ENCODE measurements around the gene DYNLT5. TPM values are rescaled to one million over a fixed set of nuclear protein-coding genes. Genes with fewer than 3 reads are reported as not detected.
"Not testable (repeated sequence)": the region's sequence is repeated elsewhere in the genome, so short reads cannot be mapped to it uniquely, and the experiment has no call there.

Gene DYNLT5
- total and polyA plus RNA-seq, 4 donors: 0.23 to 10.3 (median 3.3) TPM; not detected in 1

DNA sequence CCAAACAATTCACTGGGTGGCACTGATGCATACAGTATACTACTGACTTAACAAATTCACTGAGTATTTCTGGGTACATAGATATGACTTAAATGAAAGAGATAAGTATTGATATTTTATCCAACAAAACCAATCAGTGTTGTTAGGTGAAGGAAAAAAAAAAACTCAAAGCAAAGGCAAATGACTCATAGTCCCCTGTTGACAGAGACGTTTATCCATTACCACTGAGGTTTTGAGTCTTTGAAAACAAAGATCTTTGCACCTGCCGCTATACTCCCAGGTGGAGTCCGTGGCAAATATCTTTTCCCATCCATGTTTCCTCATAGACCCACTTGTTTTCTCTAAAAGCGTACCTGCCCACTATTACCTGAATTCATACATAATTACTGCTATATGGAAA lies 18.4 kb downstream of the DYNLT5 start:
- WGBS, 2 donors: 88 to 91% methylated on average over 4 of the region's 4 CpGs
- Histone ChIP-seq H3K27ac (ENCODE audit: low read depth in 1 of 2, low read length in 2 of 2) (no peak overlapping the region), H3K4me1 (ENCODE audit: control insufficient read depth in 1 of 2, insufficient read depth in 2 of 2, low read length in 2 of 2) (no peaks in the 10 kb centered on the region), H3K27me3 (ENCODE audit: control insufficient read depth in 1 of 2, insufficient read depth in 2 of 2, low read length in 1 of 2) (peaks cover 0 to 2% of the 10 kb centered on the region in 2 donors), H3K36me3 (ENCODE audit: control insufficient read depth in 1 of 2, insufficient read depth in 2 of 2, low read length in 1 of 2) (no peaks in the 10 kb centered on the region), H3K9me3 (ENCODE audit: control insufficient read depth, low read length) (no peaks in the 10 kb centered on the region), H3K4me3 (ENCODE audit: low read length in 2 of 2) (no peak overlapping the region)
- ATAC-seq (ENCODE audit: low FRiP score) (no peak), DNase-seq (no peak)
- intact Hi-C loops (cut with DNase I): no loop called here

DNA sequence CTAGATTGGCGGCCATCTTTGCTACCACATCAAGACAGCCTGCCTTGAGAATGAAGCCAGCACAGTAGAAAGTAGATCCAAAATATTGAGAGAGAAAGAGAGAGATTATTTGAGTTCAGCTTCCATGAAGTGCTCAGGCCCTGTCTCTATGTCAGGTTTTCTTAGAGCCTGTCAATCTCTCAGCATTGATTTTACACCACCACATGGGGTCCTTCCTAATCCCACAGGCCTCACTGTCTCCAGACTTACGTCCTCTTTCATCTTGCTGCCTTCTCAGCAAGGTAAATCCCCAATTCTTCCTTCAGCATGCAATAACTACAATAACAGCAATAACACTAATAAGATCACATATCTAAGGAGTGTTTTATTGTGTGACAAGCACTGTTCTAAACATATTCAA lies 21.0 kb downstream of the DYNLT5 start:
- H3K4me1 ChIP-seq (ENCODE audit: control insufficient read depth in 1 of 2, insufficient read depth in 2 of 2, low read length in 2 of 2): no peaks in the 10 kb centered on the region
- H3K27me3 ChIP-seq (ENCODE audit: control insufficient read depth in 1 of 2, insufficient read depth in 2 of 2, low read length in 1 of 2): peaks cover 0 to 2% of the 10 kb centered on the region in 2 donors
- no peaks in the 10 kb centered on the region for H3K9me3 ChIP-seq (ENCODE audit: control insufficient read depth, low read length)
- no peak overlapping the region for H3K4me3 ChIP-seq (ENCODE audit: low read length in 2 of 2)
- H3K36me3 ChIP-seq (ENCODE audit: control insufficient read depth in 1 of 2, insufficient read depth in 2 of 2, low read length in 1 of 2): no peaks in the 10 kb centered on the region
- H3K27ac ChIP-seq (ENCODE audit: low read depth in 1 of 2, low read length in 2 of 2): no peak overlapping the region
- ATAC-seq (ENCODE audit: low FRiP score): no peak
- intact Hi-C loops (cut with DNase I): no loop called here
- WGBS, 2 donors: 95 to 96% methylated on average over 2 of the region's 2 CpGs
- no peak for DNase-seq

DNA sequence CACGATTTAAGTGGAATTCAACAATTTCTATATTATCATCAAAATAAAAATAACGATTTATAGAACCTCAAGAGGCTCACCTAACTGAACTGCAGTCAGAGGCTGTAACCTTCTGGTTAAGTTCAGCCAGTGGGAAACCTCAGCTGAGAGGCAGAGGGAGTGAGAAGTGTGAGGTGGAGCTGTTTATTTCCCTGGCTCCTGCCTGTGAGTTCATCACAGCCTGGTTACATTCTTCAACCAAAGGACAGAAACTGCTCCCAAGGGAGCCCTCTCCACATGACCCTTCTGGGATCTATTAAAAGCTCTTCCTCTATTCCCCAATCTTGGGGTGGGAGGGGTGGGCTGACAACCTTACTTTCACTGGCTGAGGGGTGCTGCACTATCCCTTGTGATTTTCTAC lies 22.2 kb downstream of the DYNLT5 start:
- peaks cover 0 to 2% of the 10 kb centered on the region in 2 donors for H3K27me3 ChIP-seq (ENCODE audit: control insufficient read depth in 1 of 2, insufficient read depth in 2 of 2, low read length in 1 of 2)
- H3K36me3 ChIP-seq (ENCODE audit: control insufficient read depth in 1 of 2, insufficient read depth in 2 of 2, low read length in 1 of 2): no peaks in the 10 kb centered on the region
- H3K27ac ChIP-seq (ENCODE audit: low read depth in 1 of 2, low read length in 2 of 2): no peak overlapping the region
- no peaks in the 10 kb centered on the region for H3K9me3 ChIP-seq (ENCODE audit: control insufficient read depth, low read length)
- WGBS, 2 donors: 64 to 69% methylated on average over 2 of the region's 2 CpGs
- no peak for DNase-seq
- H3K4me1 ChIP-seq (ENCODE audit: control insufficient read depth in 1 of 2, insufficient read depth in 2 of 2, low read length in 2 of 2): no peaks in the 10 kb centered on the region
- intact Hi-C loops (cut with DNase I): no loop called here
- no peak for ATAC-seq (ENCODE audit: low FRiP score)
- no peak overlapping the region for H3K4me3 ChIP-seq (ENCODE audit: low read length in 2 of 2)

DNA sequence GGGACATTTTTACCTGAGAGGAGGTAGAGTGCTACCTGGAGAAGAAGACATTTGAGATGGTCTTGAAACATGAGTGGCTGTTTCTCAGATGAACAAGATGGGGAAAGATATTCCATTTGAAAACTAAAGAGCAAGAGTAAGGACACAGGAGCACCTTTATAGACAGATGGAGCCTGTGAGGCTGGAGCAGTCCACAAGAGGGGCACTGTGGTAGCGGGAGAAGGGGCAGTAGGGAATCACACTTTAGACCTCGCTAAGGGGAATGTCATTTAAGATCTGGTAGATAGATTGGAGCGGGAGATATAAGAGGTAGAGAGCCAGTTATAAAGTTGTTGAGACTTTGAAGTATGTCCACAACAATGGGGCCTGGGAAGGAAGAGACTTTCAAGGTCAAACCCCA lies 23.4 kb downstream of the DYNLT5 start:
- WGBS, 2 donors: 89 to 90% methylated on average over 3 of the region's 3 CpGs
- H3K4me1 ChIP-seq (ENCODE audit: control insufficient read depth in 1 of 2, insufficient read depth in 2 of 2, low read length in 2 of 2): no peaks in the 10 kb centered on the region
- no peak for DNase-seq
- H3K27ac ChIP-seq (ENCODE audit: low read depth in 1 of 2, low read length in 2 of 2): no peak overlapping the region
- no peaks in the 10 kb centered on the region for H3K9me3 ChIP-seq (ENCODE audit: control insufficient read depth, low read length)
- no peak overlapping the region for H3K4me3 ChIP-seq (ENCODE audit: low read length in 2 of 2)
- no peak for ATAC-seq (ENCODE audit: low FRiP score)
- no peaks in the 10 kb centered on the region for H3K36me3 ChIP-seq (ENCODE audit: control insufficient read depth in 1 of 2, insufficient read depth in 2 of 2, low read length in 1 of 2)
- intact Hi-C loops (cut with DNase I): no loop called here
- H3K27me3 ChIP-seq (ENCODE audit: control insufficient read depth in 1 of 2, insufficient read depth in 2 of 2, low read length in 1 of 2): peaks cover 0 to 2% of the 10 kb centered on the region in 2 donors

DNA sequence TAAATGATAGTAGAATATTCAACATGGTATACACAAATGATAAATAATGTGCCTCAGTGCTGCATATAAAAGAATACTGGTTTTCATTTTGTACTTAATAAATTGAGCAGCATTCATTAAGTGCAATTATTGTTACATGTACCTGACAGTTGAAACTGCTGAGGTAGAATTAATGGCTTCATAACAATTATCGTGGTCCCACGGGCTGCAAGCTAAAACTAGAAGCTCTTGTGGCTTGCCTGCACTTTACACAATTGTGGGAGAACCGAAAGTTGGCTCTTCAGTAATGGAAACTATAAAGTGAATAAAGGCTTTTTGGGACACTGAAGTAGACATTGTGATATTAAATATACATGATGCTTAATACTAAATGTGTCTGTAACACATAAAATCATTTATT lies 25.6 kb downstream of the DYNLT5 start:
- Histone ChIP-seq H3K27ac (ENCODE audit: low read depth in 1 of 2, low read length in 2 of 2) (no peak overlapping the region), H3K4me3 (ENCODE audit: low read length in 2 of 2) (no peak overlapping the region), H3K4me1 (ENCODE audit: control insufficient read depth in 1 of 2, insufficient read depth in 2 of 2, low read length in 2 of 2) (no peaks in the 10 kb centered on the region), H3K36me3 (ENCODE audit: control insufficient read depth in 1 of 2, insufficient read depth in 2 of 2, low read length in 1 of 2) (no peaks in the 10 kb centered on the region), H3K9me3 (ENCODE audit: control insufficient read depth, low read length) (no peaks in the 10 kb centered on the region), H3K27me3 (ENCODE audit: control insufficient read depth in 1 of 2, insufficient read depth in 2 of 2, low read length in 1 of 2) (peaks cover 0 to 2% of the 10 kb centered on the region in 2 donors)
- intact Hi-C loops (cut with DNase I): no loop called here
- WGBS, 2 donors: 62 to 65% methylated on average over 3 of the region's 3 CpGs
- DNase-seq: no peak
- no peak for ATAC-seq (ENCODE audit: low FRiP score)

DNA sequence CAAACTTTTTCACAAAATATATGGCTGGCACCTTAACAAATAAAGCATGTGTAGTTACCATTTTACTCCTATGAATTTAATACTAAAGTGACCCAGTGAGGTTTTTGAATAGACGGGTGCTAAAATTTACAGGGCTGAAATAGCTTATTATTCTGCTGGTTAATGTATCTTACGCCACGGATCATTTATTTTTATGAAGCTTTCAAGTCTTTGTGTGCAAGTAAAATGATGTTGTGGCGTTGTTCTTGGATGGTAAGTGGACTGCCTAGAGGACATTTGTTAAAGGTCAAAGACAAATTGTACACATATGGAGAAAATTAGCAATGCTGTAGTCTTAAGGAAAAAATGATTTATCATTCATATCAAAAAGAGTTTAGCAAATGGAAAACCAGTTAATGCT lies 26.0 kb downstream of the DYNLT5 start:
- Histone ChIP-seq H3K27me3 (ENCODE audit: control insufficient read depth in 1 of 2, insufficient read depth in 2 of 2, low read length in 1 of 2) (peaks cover 0 to 2% of the 10 kb centered on the region in 2 donors), H3K36me3 (ENCODE audit: control insufficient read depth in 1 of 2, insufficient read depth in 2 of 2, low read length in 1 of 2) (no peaks in the 10 kb centered on the region), H3K9me3 (ENCODE audit: control insufficient read depth, low read length) (no peaks in the 10 kb centered on the region), H3K27ac (ENCODE audit: low read depth in 1 of 2, low read length in 2 of 2) (no peak overlapping the region), H3K4me3 (ENCODE audit: low read length in 2 of 2) (no peak overlapping the region), H3K4me1 (ENCODE audit: control insufficient read depth in 1 of 2, insufficient read depth in 2 of 2, low read length in 2 of 2) (no peaks in the 10 kb centered on the region)
- no peak for ATAC-seq (ENCODE audit: low FRiP score)
- no peak for DNase-seq
- WGBS, 2 donors: 44 to 57% methylated on average over 4 of the region's 4 CpGs
- intact Hi-C loops (cut with DNase I): no loop called here

DNA sequence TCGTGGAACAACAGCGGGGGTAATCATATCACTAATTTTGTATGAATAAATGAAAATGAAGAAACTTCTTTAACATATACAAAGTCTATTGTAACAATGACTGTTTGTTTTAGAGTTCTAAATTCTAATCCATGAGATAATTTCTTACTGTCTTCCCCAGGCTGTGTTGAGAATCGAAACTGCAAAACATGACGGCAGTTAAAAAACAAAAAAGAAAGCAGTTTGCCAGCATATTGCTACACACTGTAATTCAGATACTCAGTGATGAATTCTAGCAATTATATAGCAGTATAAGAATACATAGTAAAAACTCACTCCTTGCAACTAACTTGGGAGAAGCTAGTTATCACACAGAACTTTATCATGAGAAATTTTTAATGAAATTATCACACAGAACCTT lies 26.7 kb downstream of the DYNLT5 start:
- H3K4me3 ChIP-seq (ENCODE audit: low read length in 2 of 2): no peak overlapping the region
- no peak overlapping the region for H3K27ac ChIP-seq (ENCODE audit: low read depth in 1 of 2, low read length in 2 of 2)
- DNase-seq (no peak), ATAC-seq (ENCODE audit: low FRiP score) (no peak)
- intact Hi-C loops (cut with DNase I): no loop called here
- peaks cover 0 to 2% of the 10 kb centered on the region in 2 donors for H3K27me3 ChIP-seq (ENCODE audit: control insufficient read depth in 1 of 2, insufficient read depth in 2 of 2, low read length in 1 of 2)
- 86 to 88% methylated on average over 4 of the region's 4 CpGs for WGBS, 2 donors
- H3K9me3 ChIP-seq (ENCODE audit: control insufficient read depth, low read length): no peaks in the 10 kb centered on the region
- no peaks in the 10 kb centered on the region for H3K4me1 ChIP-seq (ENCODE audit: control insufficient read depth in 1 of 2, insufficient read depth in 2 of 2, low read length in 2 of 2)
- H3K36me3 ChIP-seq (ENCODE audit: control insufficient read depth in 1 of 2, insufficient read depth in 2 of 2, low read length in 1 of 2): no peaks in the 10 kb centered on the region

DNA sequence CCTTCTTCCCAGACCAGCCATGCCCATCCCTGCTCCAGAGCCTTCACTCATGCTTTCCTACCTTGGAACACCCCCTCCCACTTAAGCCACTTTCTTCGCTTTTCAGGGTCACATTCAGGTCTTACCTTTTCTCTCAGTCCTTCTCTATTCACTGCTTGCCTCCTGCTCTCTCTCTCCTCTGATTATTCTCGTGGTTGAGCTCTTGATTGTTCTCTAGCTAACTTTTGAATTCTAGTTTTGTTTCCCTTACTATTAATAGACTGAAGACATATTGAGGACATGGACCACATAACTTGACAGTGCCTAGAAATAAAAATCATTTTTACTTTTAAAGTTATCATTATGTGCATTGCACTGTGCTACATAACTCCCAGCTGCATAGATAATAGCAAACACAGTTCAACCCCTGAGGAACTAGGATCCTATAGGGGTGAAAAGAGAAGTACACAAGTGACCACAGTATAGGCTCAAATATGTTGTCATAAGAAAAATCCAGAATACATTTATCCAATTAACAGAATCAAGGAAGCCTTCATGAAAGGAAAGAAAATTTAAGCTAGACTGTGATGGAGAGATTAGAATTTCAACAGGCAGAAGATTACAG lies 27.3 kb downstream of the DYNLT5 start:
- Histone ChIP-seq H3K36me3 (ENCODE audit: control insufficient read depth in 1 of 2, insufficient read depth in 2 of 2, low read length in 1 of 2) (no peaks in the 10 kb centered on the region), H3K4me3 (ENCODE audit: low read length in 2 of 2) (no peak overlapping the region), H3K4me1 (ENCODE audit: control insufficient read depth in 1 of 2, insufficient read depth in 2 of 2, low read length in 2 of 2) (no peaks in the 10 kb centered on the region), H3K27ac (ENCODE audit: low read depth in 1 of 2, low read length in 2 of 2) (no peak overlapping the region), H3K27me3 (ENCODE audit: control insufficient read depth in 1 of 2, insufficient read depth in 2 of 2, low read length in 1 of 2) (no peaks in the 10 kb centered on the region), H3K9me3 (ENCODE audit: control insufficient read depth, low read length) (no peaks in the 10 kb centered on the region)
- no peak for DNase-seq
- intact Hi-C loops (cut with DNase I): no loop called here
- WGBS, 2 donors: 61 to 62% methylated on average over 2 of the region's 2 CpGs
- no peak for ATAC-seq (ENCODE audit: low FRiP score)

DNA sequence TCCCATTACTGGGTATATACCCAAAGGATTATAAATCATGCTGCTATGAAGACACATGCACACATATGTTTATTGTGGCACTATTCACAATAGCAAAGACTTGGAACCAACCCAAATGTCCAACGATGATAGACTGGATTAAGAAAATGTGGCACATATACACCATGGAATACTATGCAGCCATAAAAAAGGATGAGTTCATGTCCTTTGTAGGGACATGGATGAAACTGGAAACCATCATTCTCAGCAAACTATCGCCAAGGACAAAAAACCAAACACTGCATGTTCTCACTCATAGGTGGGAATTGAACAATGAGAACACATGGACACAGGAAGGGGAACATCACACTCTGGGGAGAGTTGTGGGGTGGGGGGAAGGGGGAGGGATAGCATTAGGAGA lies 33.5 kb downstream of the DYNLT5 start:
- H3K27ac ChIP-seq (ENCODE audit: low read depth in 1 of 2, low read length in 2 of 2); intact Hi-C loops (cut with DNase I); ATAC-seq (ENCODE audit: low FRiP score); H3K4me1 ChIP-seq (ENCODE audit: control insufficient read depth in 1 of 2, insufficient read depth in 2 of 2, low read length in 2 of 2); H3K27me3 ChIP-seq (ENCODE audit: control insufficient read depth in 1 of 2, insufficient read depth in 2 of 2, low read length in 1 of 2); H3K4me3 ChIP-seq (ENCODE audit: low read length in 2 of 2); DNase-seq; H3K9me3 ChIP-seq (ENCODE audit: control insufficient read depth, low read length); H3K36me3 ChIP-seq (ENCODE audit: control insufficient read depth in 1 of 2, insufficient read depth in 2 of 2, low read length in 1 of 2): not testable (repeated sequence)
- WGBS, 2 donors: no CpG with 5 or more reads among the region's 2 CpGs
